Fibroblast of lung (primary cell): Measurements from ENCODE around the gene PCSK4.

ENCODE experiments used
- EZH2 ChIP-seq: IDR thresholded peaks from 2 replicates; pipeline ENCODE4 v1.5.1; 2012; ENCODE audit warnings: low read length, control low read depth, mild to moderate bottlenecking; ENCODE audit errors: missing control alignments
- TF ChIP-seq, protein P1 (sequence below), 2 donors: IDR thresholded peaks in 1 of 2; conservative IDR thresholded peaks in 1 of 2; 1 replicate in 1 of 2; 2 replicates in 1 of 2; pipeline ENCODE4 v1.5.1; 2011 to 2012; ENCODE audit warnings: low read length in 2 of 2, control low read depth in 1 of 2, inconsistent platforms in 1 of 2, low read depth in 1 of 2, mild to moderate bottlenecking in 1 of 2

DNA sequence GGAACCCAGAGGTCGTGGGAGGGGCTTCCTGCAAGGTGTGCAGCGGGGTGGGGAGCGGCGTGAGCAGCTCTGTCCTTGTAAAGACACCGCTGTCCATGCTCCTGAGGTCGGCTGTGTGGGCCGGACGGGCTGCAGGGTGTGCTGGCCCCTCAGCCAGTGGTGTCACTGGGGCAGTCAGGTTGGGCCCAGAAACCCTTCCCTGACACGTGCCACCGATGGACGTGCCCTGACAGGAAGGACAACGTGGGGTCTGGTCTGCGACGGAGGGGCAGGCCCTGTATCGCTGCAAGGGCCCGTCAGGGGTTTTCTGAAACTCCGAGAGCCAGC lies 56.1 kb downstream of the PCSK4 start:
- no peak for TF ChIP-seq EZH2
- TF ChIP-seq, protein P1, sequence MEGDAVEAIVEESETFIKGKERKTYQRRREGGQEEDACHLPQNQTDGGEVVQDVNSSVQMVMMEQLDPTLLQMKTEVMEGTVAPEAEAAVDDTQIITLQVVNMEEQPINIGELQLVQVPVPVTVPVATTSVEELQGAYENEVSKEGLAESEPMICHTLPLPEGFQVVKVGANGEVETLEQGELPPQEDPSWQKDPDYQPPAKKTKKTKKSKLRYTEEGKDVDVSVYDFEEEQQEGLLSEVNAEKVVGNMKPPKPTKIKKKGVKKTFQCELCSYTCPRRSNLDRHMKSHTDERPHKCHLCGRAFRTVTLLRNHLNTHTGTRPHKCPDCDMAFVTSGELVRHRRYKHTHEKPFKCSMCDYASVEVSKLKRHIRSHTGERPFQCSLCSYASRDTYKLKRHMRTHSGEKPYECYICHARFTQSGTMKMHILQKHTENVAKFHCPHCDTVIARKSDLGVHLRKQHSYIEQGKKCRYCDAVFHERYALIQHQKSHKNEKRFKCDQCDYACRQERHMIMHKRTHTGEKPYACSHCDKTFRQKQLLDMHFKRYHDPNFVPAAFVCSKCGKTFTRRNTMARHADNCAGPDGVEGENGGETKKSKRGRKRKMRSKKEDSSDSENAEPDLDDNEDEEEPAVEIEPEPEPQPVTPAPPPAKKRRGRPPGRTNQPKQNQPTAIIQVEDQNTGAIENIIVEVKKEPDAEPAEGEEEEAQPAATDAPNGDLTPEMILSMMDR (conservative IDR thresholded peaks at IDR 0.05 in 1 of 2, IDR thresholded peaks at IDR 0.05 in 1 of 2; ENCODE audit: low read depth in 1 of 2, low read length in 2 of 2) = no peak
